IMR-90 (cell line): ENCODE data around the gene KRT80. TPM values are rescaled to one million over a fixed set of nuclear protein-coding genes. Genes with fewer than 3 reads are reported as not detected.
A peak's percentile ranks its signal among the peaks of the same experiment; 100 is the strongest.

Source experiments
- ATAC-seq: fragments of 200-7000 bp; cut with Tn5 transposase; 2 replicates; pipeline ENCODE4 v1.9.1; 2020; ENCODE audit warnings: low read depth, mild to moderate bottlenecking, moderate library complexity
- BruUV-seq: library from RNA; stranded (reverse); fragments of 400-500 nt; replicated peaks from 2 replicates; lab custom pipeline; 2021; lab: Mats Ljungman, UMichigan
- CTCF ChIA-PET: fragments of 300-600 bp; formaldehyde crosslinking; extraction: SDS; loops from one replicate; lab custom pipeline; 2021; ENCODE audit warnings: antibody characterized with exemption; lab: Yijun Ruan, JAX
- POLR2A ChIA-PET: fragments of 300-600 bp; sonication (Branson Sonifier 250); formaldehyde crosslinking; loops from one replicate; lab custom pipeline; 2022; ENCODE audit warnings: antibody characterized with exemption; ENCODE audit not compliant: unreplicated experiment; lab: Charles Lee
- DNase-seq: peaks from one replicate; pipeline ENCODE4 v3.0.0; 2013
- H2AFZ ChIP-seq: replicated peaks from 2 replicates; pipeline ENCODE3; 2013; ENCODE audit warnings: low read length, mild to moderate bottlenecking; ENCODE audit not compliant: poor library complexity
- H2AK5ac ChIP-seq: 2 replicates; pipeline ENCODE4 v1.6.1; 2013; ENCODE audit warnings: low read depth, low read length, inconsistent platforms
- H2AK9ac ChIP-seq: replicated peaks from 2 replicates; pipeline ENCODE3; 2013; ENCODE audit warnings: mild to moderate bottlenecking, low read depth, low read length, moderate library complexity; ENCODE audit not compliant: poor library complexity
- H2BK120ac ChIP-seq: 2 replicates; pipeline ENCODE4 v1.6.1; 2013; ENCODE audit warnings: low read depth, low read length, inconsistent platforms
- H2BK15ac ChIP-seq: 3 replicates; pipeline ENCODE4 v1.6.1; 2013; ENCODE audit warnings: low read depth, low read length, inconsistent platforms
- H2BK20ac ChIP-seq: 2 replicates; pipeline ENCODE4 v1.6.1; 2013; ENCODE audit warnings: low read depth, mild to moderate bottlenecking, inconsistent platforms, low read length, moderate library complexity
- H2BK5ac ChIP-seq: 2 replicates; pipeline ENCODE4 v1.6.1; 2013; ENCODE audit warnings: mild to moderate bottlenecking, low read depth, low read length, inconsistent platforms; ENCODE audit not compliant: poor library complexity, severe bottlenecking
- H3K14ac ChIP-seq: replicated peaks from 2 replicates; pipeline ENCODE4 v1.6.1; 2013; ENCODE audit warnings: low read depth, low read length, inconsistent platforms
- H3K18ac ChIP-seq: 2 replicates; pipeline ENCODE4 v1.6.1; 2013; ENCODE audit warnings: low read depth, low read length, control low read depth
- H3K23ac ChIP-seq: 2 replicates; pipeline ENCODE4 v1.6.1; 2013; ENCODE audit warnings: low read depth, low read length, inconsistent platforms
- H3K27ac ChIP-seq: 2 replicates; pipeline ENCODE4 v1.5.1; 2013; ENCODE audit warnings: mild to moderate bottlenecking, control low read depth, low read length; ENCODE audit not compliant: insufficient read depth
- H3K27me3 ChIP-seq: 2 replicates; pipeline ENCODE4 v1.6.1; 2013; ENCODE audit warnings: low read length; ENCODE audit not compliant: control insufficient read depth, insufficient read depth
- H3K36me3 ChIP-seq: 2 replicates; pipeline ENCODE4 v1.6.1; 2013; ENCODE audit warnings: low read length, mixed read lengths; ENCODE audit not compliant: control insufficient read depth, insufficient read depth
- H3K4ac ChIP-seq: 2 replicates; pipeline ENCODE4 v1.6.1; 2013; ENCODE audit warnings: low read depth, low read length, inconsistent platforms
- H3K4me1 ChIP-seq: 2 replicates; pipeline ENCODE4 v1.6.1; 2013; ENCODE audit warnings: low read length, mixed read lengths; ENCODE audit not compliant: control insufficient read depth, insufficient read depth
- H3K4me2 ChIP-seq: 2 replicates; pipeline ENCODE4 v1.6.1; 2013; ENCODE audit warnings: low read depth, mild to moderate bottlenecking, control low read depth, low read length, moderate library complexity
- H3K4me3 ChIP-seq: 2 replicates; pipeline ENCODE4 v1.5.1; 2013; ENCODE audit warnings: low read depth, mild to moderate bottlenecking, control low read depth, low read length, moderate library complexity; ENCODE audit not compliant: insufficient read depth
- H3K56ac ChIP-seq: 2 replicates; pipeline ENCODE4 v1.6.1; 2013; ENCODE audit warnings: low read length, inconsistent platforms; ENCODE audit not compliant: insufficient read depth; ENCODE audit errors: extremely low read depth
- H3K79me1 ChIP-seq, 2 experiments: 2 replicates each; pipeline ENCODE4 v1.6.1; 2013; ENCODE audit warnings: low read length in 2 of 2, inconsistent platforms in 1 of 2, low read depth in 1 of 2
- H3K9ac ChIP-seq: 2 replicates; pipeline ENCODE4 v1.6.1; 2013; ENCODE audit warnings: low read depth, low read length, control low read depth
- H3K9me1 ChIP-seq: 2 replicates; pipeline ENCODE4 v1.6.1; 2013; ENCODE audit warnings: low read length, inconsistent platforms; ENCODE audit not compliant: insufficient read depth
- H3K9me3 ChIP-seq: 2 replicates; pipeline ENCODE4 v1.6.1; 2013; ENCODE audit warnings: low read length; ENCODE audit not compliant: control insufficient read depth, insufficient read depth
- H4K20me1 ChIP-seq: 2 replicates; pipeline ENCODE4 v1.6.1; 2013; ENCODE audit warnings: low read length, inconsistent platforms; ENCODE audit not compliant: insufficient read depth
- H4K5ac ChIP-seq: 2 replicates; pipeline ENCODE4 v1.6.1; 2013; ENCODE audit warnings: mild to moderate bottlenecking, low read depth, low read length, control low read depth
- H4K8ac ChIP-seq, 2 experiments: 2 replicates each; pipeline ENCODE4 v1.6.1; 2013; ENCODE audit warnings: low read depth in 2 of 2, low read length in 2 of 2, control low read depth in 1 of 2, inconsistent platforms in 1 of 2
- H4K91ac ChIP-seq: 2 replicates; pipeline ENCODE4 v1.6.1; 2013; ENCODE audit warnings: low read depth, low read length, inconsistent platforms; ENCODE audit not compliant: insufficient read depth
- BHLHE40 ChIP-seq: fragments of 150-350 bp; IDR thresholded peaks from 2 replicates; pipeline ENCODE4 v1.6.1; 2016; ENCODE audit warnings: mild to moderate bottlenecking, low read depth, low read length
- ELK1 ChIP-seq: fragments of 150-350 bp; IDR thresholded peaks from 2 replicates; pipeline ENCODE4 v1.6.1; 2016; ENCODE audit warnings: low read depth, mild to moderate bottlenecking, low read length, moderate library complexity, borderline replicate concordance
- MAFK ChIP-seq: IDR thresholded peaks from 2 replicates; pipeline ENCODE4 v1.6.1; 2012; ENCODE audit warnings: low read depth, low read length, improper control_type of control experiment
- MAZ ChIP-seq: IDR thresholded peaks from 2 replicates; pipeline ENCODE4 v1.6.1; 2012; ENCODE audit warnings: low read depth, mild to moderate bottlenecking, low read length, improper control_type of control experiment, moderate library complexity, borderline replicate concordance
- MXI1 ChIP-seq: IDR thresholded peaks from 2 replicates; pipeline ENCODE4 v1.6.1; 2012; ENCODE audit warnings: low read depth, mild to moderate bottlenecking, low read length, moderate library complexity, borderline replicate concordance
- NFE2L2 ChIP-seq: fragments of 150-350 bp; IDR thresholded peaks from 2 replicates; pipeline ENCODE4 v1.6.1; 2016; ENCODE audit warnings: low read depth, mild to moderate bottlenecking, low read length
- POLR2A ChIP-seq: IDR thresholded peaks from 2 replicates; pipeline ENCODE4 v1.6.1; 2012; ENCODE audit warnings: mild to moderate bottlenecking, low read depth, low read length
- RAD21 ChIP-seq: IDR thresholded peaks from 2 replicates; pipeline ENCODE4 v1.6.1; 2012; ENCODE audit warnings: low read length, improper control_type of control experiment
- RCOR1 ChIP-seq: IDR thresholded peaks from 2 replicates; pipeline ENCODE4 v1.6.1; 2012; ENCODE audit warnings: mild to moderate bottlenecking, low read length, improper control_type of control experiment; ENCODE audit not compliant: insufficient replicate concordance
- RFX5 ChIP-seq: IDR thresholded peaks from 2 replicates; pipeline ENCODE4 v1.8.0; 2012; ENCODE audit warnings: low read depth, mild to moderate bottlenecking, low read length, moderate library complexity
- SMC3 ChIP-seq: fragments of 150-350 bp; IDR thresholded peaks from 2 replicates; pipeline ENCODE4 v1.6.1; 2016; ENCODE audit warnings: low read depth, mild to moderate bottlenecking, antibody characterized with exemption, low read length, moderate library complexity
- USF2 ChIP-seq: fragments of 150-350 bp; IDR thresholded peaks from 2 replicates; pipeline ENCODE4 v1.6.1; 2017; ENCODE audit warnings: mild to moderate bottlenecking, antibody characterized with exemption, low read length, low read depth
- WGBS, 2 experiments: methylation state at CpG; one replicate each; pipeline versions ENCODE4 v1.1.5 to v1.1.7; 2013; ENCODE audit warnings: missing lambda C conversion rate in 2 of 2; ENCODE audit not compliant: insufficient read length in 1 of 2; ENCODE audit errors: extremely low coverage in 2 of 2; 5-methylcytosine and 5-hydroxymethylcytosine counted together
- dilution Hi-C: fragments of 300-500 bp; cut with HindIII; formaldehyde crosslinking; loops from one replicate; pipeline ENCODE4 v1.14.3; 2018; ENCODE audit warnings: low sequenced_read_pairs; ENCODE audit not compliant: unreplicated experiment
- in situ Hi-C: fragments of 300-500 bp; cut with MboI; formaldehyde crosslinking; loops from 3 replicates; pipeline ENCODE4 v1.14.3; 2019; ENCODE audit warnings: low sequenced_read_pairs, inconsistent platforms, mixed read lengths
- intact Hi-C: fragments of 100-400 bp; cut with micrococcal nuclease; formaldehyde crosslinking; loops from 2 replicates; pipeline ENCODE4 v1.10.0; 2022
- polyA plus RNA-seq, 3 experiments: library from polyadenylated mRNA; depleted of rRNA; stranded (reverse); fragments of >200 nt; gene quantifications; 2 replicates each; pipeline ENCODE4 v1.2.3, GENCODE V29; 2012; ENCODE audit warnings: low replicate concordance in 1 of 3
- total RNA-seq: library from RNA; depleted of rRNA; stranded (reverse); fragments of >200 nt; gene quantifications from 2 replicates; pipeline ENCODE4 v1.2.3, GENCODE V29; 2012

The KRT80 gene
- total and polyA plus RNA-seq, 2 of the 4 experiments (the other 2 are of a cell fraction) = 0.54 to 3.4 TPM

GRCh38 chr12:52217223-52217622, 25.4 kb upstream of the KRT80 start:
- Histone ChIP-seq H3K4me3 (no peak overlapping the region), H3K27ac (no peak overlapping the region), H3K9ac (no peak overlapping the region), H2BK120ac (no peak overlapping the region), H2BK20ac (no peak overlapping the region), H4K5ac (no peak overlapping the region), H3K4me2 (no peak overlapping the region), H4K91ac (no peak overlapping the region), H2BK5ac (no peak overlapping the region), H3K18ac (no peak overlapping the region), H3K4me1 (peaks cover 9% of the 10 kb centered on the region), H3K9me1 (peaks cover 22% of the 10 kb centered on the region), H2AK5ac (no peak overlapping the region), H3K36me3 (no peaks in the 10 kb centered on the region), H3K4ac (peak overlapping the region; percentile 21; the same call in 1 of the 2 replicates), H3K27me3 (no peaks in the 10 kb centered on the region), H3K14ac (no peak overlapping the region), H4K20me1 (no peaks in the 10 kb centered on the region), H3K23ac (no peak overlapping the region), H3K79me1 (no peaks in the 10 kb centered on the region), H4K8ac (no peak overlapping the region), H2AK9ac (no peak overlapping the region), H3K56ac (no peak overlapping the region), H3K9me3 (no peaks in the 10 kb centered on the region), H2AFZ (no peak overlapping the region), H2BK15ac (no peak overlapping the region)
- dilution Hi-C loops (no loop called here), in situ Hi-C loops (no loop called here), intact Hi-C loops (loop anchor here (10.0 kb wide), 1 partner anchor 658 kb away; no protein-coding TSS in a partner anchor)
- CTCF ChIA-PET = no interaction called here
- ATAC-seq (no peak), DNase-seq (no peak)
- POLR2A ChIA-PET = interaction anchor here (0.6 kb wide), 1 partner anchor 92 kb away, joined by 6 read pairs; no protein-coding TSS in a partner anchor
- no TSS peak for BruUV-seq
- TF ChIP-seq MAZ (no peak), POLR2A (no peak), ELK1 (no peak), MAFK (no peak), RFX5 (no peak), SMC3 (no peak), NFE2L2 (no peak), RAD21 (no peak), MXI1 (no peak), RCOR1 (no peak), USF2 (no peak), BHLHE40 (no peak)
- 40% methylated on average over 2 of the region's 5 CpGs; no CpG with 5 or more reads in 1 of the 2 experiments for whole genome bisulfite sequencing, 2 experiments
